GM19397 (cell line): ENCODE data around the gene MICAL2.

Source experiments
- ATAC-seq: cut with Tn5 transposase; IDR thresholded peaks from one replicate; pipeline ENCODE4 v1.9.1; 2021; ENCODE audit warnings: mild to moderate bottlenecking, moderate library complexity; ENCODE audit not compliant: unreplicated experiment

The MICAL2 gene

DNA sequence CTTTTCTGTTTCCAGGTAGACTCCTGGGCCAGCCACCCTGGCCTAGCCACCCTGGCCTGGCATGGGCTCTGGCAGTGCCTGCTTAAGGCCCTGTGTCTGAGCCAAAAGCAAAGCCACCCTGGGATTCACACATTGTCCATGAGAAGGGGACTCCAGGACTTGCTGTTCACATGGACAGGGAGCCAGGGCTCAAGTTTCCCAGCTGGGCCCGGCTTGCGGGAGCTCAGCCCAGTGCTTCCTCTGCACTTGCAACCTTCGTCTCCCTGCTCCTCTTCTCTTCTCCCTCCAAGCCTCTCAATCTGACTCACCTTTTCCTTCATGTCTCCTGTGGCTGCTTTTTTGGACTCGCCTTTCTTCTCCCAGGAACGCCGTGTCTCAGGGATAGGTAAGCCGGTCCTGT is 130.3 kb downstream of the MICAL2 start:
- ATAC-seq = no peak

DNA sequence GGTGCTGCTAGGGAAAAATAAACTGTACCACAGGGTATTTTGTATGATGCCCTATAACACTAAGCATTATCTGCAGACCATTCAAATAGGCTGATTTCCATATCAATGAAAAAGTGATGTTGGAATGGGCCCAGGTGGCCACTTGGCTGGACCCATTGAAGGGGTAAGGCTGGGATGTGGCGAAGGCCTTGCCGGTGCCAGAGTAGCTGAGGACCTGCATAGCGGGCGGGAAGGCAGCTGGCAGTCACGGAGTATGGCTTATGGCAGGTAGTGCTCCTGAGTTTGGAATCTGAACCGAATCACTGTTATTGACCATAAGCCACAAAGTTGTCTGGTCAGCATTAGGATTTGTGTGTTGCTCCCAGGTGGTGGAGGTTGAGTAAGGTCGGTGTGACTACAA is 131.0 kb downstream of the MICAL2 start:
- no peak for ATAC-seq

DNA sequence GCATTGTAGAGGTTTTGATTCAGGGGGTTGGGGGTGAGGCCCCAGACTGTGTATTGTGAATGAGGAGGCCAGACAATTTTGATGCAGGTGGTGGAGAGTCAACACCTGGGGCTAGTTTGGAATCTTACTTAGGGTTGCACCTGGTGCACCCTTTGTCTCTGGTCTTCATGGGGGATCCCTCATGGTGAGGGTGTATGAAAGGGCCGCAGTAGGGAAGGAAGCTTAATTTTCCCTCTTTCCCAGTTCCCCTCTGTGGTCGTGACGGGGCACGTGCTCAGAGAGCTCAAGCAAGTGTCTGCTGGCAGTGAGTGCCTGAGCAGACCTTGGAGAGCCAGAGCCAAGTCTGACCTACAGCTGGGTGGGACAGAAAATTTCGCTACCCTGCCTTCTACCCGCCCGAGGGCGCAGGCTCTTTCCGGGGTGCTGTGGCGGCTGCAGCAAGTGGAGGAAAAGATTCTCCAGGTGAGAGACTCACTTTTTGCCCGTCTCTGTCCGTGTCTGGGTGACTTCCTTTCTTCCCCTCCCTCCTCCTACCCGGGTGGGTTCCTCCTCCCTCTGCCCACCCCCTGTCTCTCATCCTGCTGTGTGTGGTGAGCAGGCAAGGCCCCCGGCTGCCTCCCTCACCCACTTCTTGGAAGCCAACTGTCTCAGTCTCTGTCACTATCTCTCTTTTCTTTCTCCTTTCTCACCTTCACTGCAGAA is 131.7 kb downstream of the MICAL2 start:
- no peak for ATAC-seq

DNA sequence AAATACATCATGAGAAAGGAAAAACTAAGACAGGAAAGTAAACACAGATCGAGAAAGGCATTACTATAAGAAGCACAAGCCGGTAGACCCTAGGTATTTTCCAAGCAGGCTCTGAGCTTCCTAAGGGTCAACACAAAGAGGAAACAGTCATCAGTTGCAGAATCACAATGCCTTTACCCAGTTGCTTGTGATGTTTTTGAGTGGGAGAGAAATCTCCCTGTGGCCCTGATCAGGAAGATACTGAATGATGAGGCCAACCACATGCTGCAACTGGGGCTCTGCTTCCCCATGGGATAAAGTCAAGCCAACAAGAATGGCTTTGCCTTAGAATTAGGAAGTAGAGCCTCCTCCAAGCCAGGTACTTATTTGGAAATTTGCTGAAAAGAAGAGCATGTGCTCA is 132.6 kb downstream of the MICAL2 start:
- ATAC-seq = no peak

DNA sequence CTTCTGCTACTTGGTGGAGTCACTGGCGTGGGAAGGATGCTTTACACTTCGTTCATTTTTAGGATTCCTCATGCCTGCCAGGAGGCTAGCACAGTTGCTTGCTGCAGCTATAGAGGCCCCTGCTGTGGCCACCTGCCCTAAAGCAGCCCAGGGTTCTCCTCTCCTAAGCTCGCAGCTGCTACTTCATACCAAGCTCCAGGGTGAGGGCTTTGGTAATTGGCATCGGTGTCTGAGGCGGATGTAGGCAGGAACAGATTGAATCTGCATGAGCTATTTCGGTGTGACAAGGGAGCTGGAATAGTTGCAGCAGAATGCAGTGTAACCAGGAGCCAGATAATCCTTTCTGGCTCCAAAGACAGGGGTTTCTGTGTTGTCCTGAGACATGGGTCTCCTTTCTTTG is 133.1 kb downstream of the MICAL2 start:
- no peak for ATAC-seq

DNA sequence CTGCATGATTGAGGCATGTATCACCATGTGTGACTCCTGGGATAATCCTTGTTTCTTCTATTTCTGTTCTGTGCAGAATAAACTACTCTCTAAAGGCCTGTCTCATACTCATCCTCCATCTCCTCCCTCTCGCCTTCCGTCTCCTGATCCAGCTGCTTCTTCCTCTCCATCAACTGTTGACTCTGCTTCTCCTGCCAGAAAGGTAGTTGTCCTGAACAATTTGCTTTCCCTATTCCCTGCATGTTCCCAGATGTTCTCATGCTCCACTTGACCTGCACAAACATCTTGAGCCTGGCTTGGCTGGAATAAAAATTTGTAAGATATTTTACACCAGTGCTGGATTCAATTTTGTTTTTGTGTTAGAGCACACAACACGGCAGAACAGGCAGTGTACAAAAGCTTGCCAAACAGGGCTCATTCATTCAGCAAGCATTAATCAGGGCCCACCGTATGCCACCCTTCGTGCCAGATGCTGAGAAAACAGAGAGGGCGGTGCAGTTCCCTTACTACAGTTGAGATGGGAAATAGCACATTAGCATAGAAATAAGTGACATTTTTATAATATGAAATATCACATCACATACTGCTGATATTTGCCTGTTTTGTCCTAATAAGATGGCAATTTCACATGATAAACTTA is 133.6 kb downstream of the MICAL2 start:
- no peak for ATAC-seq

DNA sequence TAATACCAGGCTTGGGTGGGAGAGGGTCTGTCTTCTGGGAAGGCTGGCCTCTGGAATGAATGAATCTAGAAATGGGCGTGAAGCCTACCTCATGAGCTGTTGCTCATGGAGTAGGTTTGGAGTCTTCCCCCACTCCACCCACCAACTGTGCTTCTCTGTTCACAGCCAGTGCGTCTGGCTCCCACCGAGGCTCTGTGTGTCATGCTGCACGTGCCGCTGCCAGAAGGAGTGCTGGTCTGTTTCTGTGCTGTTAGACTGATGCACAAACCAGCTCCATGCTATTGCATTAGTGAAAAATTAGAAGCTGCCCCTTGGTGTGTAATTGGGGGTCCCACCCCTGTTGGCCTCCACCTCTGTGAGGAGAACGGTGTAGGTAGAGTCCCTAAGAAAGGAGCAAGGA is 134.7 kb downstream of the MICAL2 start:
- ATAC-seq = no peak

DNA sequence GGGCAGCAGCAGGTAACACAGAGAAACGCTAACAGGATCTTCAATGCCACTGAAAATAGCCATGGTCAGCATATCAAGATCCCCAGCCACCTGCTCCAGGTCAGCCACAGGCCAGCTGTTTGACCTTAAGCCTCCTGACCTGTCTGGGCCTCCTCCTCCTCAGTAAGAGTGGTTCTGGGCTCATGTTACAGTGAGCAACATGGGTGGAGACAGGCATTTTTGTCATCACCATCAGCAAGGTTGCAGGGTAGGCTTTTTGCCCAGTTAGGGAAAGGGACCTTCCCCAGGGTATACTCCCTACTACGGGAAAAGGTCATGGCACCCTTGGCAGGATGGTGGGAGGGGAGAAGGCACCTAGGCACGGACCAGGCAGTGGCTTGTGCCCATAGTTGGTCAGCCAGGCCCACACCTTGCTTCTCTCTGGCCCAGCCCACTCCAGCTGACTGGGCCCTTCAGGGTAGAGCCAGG is 135.2 kb downstream of the MICAL2 start:
- no peak for ATAC-seq

DNA sequence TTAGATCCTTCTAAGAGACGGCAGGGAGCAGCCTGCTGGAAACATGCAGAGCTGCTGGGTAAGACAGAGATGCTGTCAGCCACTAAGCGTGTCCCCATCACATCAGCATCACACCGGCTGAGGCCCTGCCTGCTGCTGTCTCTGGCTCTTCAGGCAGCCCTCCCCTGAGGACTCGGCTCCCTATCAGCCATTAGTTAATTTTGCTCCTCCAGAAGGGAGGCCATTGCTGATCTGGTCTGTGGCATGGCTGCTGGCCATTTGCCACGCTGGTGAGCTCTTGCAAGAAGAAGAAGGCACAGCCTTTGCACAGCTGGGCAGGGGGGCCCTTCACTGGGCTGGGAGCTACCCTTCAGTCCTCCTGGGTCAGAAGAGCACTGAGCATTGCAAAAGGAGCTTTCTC is 135.8 kb downstream of the MICAL2 start:
- no peak for ATAC-seq

DNA sequence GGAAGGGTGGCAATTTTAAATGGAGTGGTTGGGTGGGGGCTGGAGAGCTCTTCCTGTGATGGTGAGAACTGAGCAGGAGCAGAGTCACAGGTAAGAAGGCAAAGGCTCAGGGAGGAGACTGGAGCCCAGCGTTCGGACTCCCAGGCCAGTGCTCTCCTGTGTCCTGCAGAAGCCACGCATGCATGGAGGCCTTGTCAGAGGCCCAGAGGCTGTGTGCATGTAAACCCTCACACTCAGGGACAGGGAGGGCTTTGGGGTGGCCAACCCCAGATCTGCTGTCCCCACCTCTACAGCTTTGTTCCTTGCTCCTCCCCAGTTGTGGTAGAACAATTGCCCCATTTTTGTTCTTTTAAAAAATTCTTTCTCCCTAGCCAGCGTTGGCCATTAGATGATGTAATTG is 136.6 kb downstream of the MICAL2 start:
- ATAC-seq = no peak

DNA sequence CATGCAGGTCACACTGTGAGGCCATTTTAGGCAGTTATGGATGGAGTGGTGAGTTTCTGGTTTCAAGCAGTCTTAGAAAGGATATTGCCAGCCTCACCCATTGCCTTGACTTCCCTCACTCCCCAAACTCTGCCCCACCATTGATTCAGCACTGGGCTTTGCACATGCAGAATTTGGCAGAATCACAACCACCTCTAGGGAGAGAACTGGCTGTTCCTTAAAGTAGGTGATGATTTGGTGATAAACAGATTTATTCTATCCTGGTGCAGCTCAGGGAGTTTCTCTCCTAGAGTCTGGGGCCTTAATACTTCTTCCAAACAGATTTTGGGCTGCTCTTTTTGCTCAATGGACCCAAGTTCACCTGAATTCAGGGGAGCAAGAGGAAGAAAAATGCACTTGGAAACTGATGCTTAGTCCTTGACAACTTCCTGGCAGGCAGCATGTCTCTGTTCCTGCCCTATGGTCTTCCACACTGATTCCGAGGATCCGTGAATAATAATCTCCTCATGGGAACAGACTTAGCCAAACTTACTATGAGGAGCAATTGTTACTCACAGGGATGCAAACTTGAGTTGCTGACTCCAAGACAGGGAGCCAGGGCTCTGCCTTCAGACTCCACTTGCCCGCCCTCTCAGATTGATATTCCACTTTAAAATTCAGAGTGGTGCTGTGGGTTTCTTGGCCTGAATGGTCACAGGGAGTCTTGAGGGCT is 137.3 kb downstream of the MICAL2 start:
- no peak for ATAC-seq

DNA sequence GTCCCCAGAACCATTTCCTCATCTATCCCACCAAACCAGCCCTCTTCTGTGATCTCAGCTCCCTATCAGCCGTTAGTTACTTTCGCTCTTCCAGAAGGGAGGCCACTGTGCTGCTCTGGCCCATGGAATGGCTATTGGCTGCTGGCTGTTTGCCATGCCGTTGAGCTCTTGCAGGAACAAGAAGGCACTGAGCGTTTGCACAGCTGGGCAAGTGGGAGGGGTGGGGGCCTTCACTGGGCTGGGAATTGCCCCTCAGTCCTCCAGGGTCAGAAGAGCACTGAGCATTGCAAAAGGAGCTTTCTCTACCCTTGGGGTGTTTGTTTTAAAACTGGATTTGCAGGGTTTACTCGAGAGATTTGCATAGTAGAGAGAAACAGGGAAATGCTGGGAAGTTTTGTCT is 137.9 kb downstream of the MICAL2 start:
- ATAC-seq = no peak

DNA sequence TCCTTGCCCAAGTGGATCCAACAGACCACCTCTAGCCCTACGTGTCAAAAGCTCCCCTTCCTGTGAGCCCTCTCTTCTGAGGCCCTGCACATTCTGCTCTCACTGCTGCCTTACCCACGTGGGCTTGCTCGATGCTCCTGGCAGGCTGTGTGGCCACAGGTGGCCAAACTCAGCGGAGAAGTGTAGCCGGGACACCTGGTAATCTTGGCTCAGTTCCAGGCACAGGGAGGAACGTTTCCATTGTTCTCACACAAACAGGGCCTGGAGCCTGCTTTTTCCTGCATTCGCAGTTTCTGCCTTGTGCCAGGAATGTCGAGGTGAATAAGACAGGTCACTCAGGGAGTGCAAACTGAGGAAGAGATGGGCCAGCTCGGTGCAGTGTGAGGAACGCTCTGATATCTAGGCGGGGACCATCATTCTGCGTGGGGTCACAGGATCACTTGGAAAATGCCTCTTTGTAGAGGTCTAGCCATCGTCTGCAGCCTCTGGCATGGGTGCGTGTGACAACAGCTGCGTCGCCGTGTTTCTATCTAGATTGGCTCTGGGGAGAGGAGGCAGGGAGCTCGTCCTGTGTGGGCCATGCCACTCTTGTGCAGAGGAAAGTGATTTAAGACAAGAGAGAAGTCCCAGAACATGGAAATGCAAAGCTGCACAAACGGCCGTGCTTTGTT is 139.3 kb downstream of the MICAL2 start:
- no peak for ATAC-seq

DNA sequence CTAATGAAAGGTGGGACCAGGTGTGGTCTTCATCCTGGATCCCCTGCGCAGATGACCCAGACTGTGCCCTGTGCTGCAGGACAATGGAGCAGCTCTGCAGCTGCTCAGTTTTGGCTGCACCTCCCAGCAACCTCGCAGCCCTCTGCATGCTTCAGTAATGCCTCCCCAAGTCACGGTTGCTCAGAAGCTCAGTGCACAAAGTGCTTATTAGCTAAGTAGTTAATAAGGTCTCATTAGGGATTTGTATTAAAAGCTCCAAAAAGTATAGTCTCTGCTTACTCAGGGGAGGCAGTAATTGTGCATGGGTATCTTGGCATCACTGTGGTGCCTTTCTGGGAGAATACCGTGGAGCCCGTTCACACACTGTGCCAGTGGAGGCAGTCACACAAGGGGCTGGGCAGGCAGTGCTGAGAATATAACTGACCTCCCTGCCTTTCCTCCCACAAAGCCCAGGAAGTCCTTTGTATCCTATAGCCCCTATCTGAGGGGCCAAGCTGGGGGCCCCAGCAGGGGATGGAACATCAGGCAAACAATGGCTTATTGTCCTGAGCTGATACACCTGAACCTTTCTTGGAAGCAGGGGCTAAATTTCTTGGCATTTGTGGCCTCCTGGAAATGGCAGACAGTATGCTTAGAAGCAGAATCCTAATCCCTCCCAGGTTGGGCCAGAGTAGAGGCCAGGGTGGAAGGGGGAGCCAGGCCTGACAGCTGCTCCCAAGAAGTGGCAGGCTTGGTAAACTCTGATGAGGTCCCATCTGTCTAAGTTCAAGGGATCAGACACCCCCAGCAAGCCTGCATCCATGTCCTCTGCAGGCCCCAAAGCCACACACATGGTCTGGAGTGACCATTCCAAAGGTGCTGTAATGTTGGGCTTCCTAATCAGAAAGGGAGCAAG is 141.5 kb downstream of the MICAL2 start:
- ATAC-seq = no peak

DNA sequence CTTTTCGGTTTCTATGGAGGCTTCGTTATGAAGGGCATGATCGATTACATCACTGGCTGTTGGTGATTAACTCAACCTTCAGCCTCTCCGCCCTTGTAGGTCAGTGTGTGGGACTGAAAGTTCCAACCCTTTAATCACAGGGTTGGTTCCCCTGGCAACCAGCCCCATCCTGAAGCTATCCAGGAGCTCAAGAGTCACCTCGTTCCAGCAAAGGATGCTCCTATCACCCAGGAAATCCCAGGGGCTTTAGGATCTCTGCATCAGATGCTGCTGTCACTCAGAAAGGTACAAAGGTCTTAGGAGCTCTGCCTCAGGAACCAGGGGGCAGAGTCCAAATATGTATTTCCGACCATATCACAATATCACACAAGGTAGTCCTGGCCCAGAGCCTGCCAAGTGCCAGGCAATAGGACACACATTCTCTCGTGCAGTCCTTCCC is 143.5 kb downstream of the MICAL2 start:
- ATAC-seq = no peak

DNA sequence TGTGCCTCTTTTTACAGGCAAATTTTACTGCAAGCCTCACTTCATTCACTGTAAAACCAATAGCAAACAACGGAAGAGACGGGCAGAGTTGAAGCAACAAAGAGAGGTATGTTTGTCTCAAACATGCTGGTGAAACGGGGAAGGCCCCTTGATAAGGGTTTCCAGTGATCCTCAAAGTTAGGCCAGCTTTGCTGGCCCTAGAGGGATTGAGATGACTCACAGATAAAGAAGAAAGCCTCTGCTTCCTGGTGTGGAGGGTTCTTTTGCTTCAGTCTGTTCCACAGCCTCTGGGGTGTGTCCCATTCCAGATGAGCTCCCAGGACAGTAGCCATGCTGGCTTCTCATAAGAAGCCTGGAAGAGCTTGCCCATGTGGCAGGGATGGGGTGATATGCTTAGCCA is 148.1 kb downstream of the MICAL2 start:
- no peak for ATAC-seq

DNA sequence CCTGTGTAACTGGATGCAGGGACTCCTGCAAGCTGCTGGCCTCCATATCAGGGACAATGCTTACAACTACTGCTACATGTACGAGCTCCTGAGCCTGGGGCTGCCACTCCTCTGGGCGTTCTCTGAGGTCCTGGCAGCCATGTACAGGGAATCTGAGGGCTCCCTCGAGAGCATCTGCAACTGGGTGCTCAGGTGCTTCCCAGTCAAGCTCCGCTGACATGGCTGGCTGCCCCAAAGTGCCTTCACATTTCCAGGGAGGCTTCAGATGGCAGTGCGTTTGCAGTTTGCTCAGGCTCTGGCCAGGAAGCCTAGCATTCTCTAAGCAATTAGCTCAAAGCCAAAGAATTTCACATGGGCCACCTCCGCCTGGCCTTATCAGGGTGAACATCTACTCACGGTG is 149.6 kb downstream of the MICAL2 start:
- ATAC-seq = no peak

DNA sequence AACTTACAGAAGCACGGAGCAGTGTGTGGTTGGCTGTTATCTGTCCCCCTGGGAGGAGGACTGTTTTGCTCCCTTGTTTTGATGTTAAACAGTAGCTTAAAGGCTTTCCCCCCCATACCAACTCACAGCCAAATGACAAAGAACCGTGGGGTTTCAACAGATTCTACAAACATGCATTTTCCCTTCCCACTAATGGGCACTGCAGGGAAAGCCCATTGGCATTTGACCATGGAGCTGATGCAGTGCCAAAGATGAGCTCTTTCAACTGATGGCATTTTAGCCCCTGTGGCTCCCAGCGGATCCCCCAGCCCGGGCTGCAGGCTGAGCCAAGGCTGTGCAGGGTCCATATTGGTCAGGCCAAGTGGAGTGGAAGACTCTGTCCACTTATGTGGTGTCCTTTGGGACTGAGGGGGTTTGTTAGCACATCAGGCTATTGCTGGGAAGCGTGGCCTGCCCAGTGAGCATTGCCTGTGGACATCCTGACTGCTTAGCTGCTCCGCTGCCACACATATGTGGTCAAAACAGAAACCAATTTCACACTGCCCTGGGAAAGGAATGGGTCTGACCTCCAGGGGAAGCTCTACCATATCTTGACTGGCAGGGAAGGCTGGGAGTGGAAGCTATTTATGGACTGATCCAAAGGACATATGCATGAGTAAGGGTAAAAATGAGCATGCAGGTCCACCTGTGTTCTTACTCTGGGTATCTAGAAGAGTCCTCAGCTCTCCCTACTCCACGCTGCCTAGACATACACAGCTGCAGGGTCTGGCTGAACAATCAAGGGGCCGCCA is 150.5 kb downstream of the MICAL2 start:
- ATAC-seq = no peak

DNA sequence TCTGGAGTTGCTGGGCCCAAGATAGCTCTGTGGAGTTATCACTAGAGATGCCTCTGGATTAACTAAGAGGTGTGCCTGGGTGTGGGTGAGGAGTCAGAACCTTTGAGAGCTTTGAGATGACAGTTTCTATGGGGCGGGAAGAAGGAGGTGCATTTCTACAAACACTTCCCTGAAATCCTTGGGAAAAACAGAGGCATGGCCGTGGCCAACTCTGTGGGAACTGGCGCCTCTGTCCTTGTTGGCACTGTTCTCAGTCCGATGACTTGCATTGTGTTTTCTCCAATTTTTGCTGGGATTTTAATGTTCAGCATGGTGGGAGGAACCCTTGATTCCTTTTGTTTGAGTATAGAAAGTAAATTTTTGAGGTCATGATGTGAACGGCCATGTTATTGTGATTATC is 151.2 kb downstream of the MICAL2 start:
- ATAC-seq = no peak
